Vagina (tissue), 2 donors: ENCODE data around the gene BSN.

Source experiments
- POLR2A ChIP-seq, 2 donors: fragments of 450-650 bp; IDR thresholded peaks; one replicate each; pipeline ENCODE4 v1.6.1; 2017; ENCODE audit warnings: antibody characterized with exemption in 2 of 2, mild to moderate bottlenecking in 2 of 2, moderate library complexity in 2 of 2
- TF ChIP-seq, protein P1 (sequence below), 3 experiments: fragments of 450-650 bp in 2 of 3; fragments of 200-600 bp in 1 of 3; sonication (generic) in 1 of 3; IDR thresholded peaks; one replicate each; pipeline ENCODE4 v1.5.1; 2017 to 2019; ENCODE audit warnings: antibody characterized with exemption in 3 of 3, mild to moderate bottlenecking in 2 of 3, moderate library complexity in 2 of 3

DNA sequence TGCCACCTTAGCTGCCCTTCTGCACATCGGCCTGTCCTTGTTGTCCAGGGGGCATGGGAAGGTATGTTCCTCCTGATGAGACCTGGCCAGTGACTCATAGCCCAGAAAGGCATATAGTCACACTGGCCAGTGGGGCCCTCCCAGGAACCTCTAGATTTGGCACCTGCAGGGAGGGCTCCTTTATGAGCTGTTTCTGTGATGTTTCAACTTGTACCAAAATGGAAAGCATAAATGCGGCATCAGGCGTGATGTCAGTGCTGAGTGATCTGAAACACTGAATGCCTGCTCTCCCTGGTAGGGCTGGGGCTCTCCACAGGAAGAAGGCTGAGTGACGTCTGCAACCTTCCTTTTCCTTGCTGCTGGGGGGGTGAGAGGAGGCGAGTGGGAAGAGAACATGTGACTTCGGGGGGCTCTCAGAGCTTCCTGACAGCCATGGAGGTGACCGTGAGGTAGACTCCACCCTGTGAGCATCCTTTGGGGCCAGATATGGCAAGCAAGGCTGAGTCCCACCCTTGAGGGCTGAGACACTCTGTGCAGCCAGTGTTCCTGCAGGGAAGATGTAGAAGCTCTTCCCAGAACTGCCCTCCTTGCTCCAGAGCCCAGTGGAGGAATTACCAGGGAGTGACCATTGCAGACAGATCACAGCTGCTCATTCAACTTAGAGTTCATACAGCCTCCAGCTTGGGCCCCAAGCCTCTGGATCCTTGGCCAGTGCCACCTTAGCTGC lies 82.8 kb downstream of the BSN start:
- TF ChIP-seq, protein P1, sequence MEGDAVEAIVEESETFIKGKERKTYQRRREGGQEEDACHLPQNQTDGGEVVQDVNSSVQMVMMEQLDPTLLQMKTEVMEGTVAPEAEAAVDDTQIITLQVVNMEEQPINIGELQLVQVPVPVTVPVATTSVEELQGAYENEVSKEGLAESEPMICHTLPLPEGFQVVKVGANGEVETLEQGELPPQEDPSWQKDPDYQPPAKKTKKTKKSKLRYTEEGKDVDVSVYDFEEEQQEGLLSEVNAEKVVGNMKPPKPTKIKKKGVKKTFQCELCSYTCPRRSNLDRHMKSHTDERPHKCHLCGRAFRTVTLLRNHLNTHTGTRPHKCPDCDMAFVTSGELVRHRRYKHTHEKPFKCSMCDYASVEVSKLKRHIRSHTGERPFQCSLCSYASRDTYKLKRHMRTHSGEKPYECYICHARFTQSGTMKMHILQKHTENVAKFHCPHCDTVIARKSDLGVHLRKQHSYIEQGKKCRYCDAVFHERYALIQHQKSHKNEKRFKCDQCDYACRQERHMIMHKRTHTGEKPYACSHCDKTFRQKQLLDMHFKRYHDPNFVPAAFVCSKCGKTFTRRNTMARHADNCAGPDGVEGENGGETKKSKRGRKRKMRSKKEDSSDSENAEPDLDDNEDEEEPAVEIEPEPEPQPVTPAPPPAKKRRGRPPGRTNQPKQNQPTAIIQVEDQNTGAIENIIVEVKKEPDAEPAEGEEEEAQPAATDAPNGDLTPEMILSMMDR (IDR thresholded peaks at IDR 0.05), result no peak
- TF ChIP-seq POLR2A (IDR thresholded peaks at IDR 0.05), result no peak
